Measurements from ENCODE around the gene STRN.

GRCh38 chr2:36812196-36812595, 154.1 kb downstream of the STRN start:
- TF ChIP-seq, protein P1, sequence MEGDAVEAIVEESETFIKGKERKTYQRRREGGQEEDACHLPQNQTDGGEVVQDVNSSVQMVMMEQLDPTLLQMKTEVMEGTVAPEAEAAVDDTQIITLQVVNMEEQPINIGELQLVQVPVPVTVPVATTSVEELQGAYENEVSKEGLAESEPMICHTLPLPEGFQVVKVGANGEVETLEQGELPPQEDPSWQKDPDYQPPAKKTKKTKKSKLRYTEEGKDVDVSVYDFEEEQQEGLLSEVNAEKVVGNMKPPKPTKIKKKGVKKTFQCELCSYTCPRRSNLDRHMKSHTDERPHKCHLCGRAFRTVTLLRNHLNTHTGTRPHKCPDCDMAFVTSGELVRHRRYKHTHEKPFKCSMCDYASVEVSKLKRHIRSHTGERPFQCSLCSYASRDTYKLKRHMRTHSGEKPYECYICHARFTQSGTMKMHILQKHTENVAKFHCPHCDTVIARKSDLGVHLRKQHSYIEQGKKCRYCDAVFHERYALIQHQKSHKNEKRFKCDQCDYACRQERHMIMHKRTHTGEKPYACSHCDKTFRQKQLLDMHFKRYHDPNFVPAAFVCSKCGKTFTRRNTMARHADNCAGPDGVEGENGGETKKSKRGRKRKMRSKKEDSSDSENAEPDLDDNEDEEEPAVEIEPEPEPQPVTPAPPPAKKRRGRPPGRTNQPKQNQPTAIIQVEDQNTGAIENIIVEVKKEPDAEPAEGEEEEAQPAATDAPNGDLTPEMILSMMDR (IDR thresholded peaks at IDR 0.05), result no peak
- TF ChIP-seq POLR2A (IDR thresholded peaks at IDR 0.05), result no peak
